NT2/D1 (cell line): Measurements from ENCODE around the gene PMM1.

Source experiments
- SUZ12 ChIP-seq: IDR thresholded peaks from 2 replicates; pipeline ENCODE4 v1.6.1; 2011; ENCODE audit not compliant: insufficient read length, insufficient read depth; ENCODE audit errors: extremely low read depth
- YY1 ChIP-seq: IDR thresholded peaks from 2 replicates; pipeline ENCODE4 v1.6.1; 2011; ENCODE audit not compliant: insufficient read length, insufficient read depth
- ZNF274 ChIP-seq: IDR thresholded peaks from 2 replicates; pipeline ENCODE4 v1.6.1; 2011; ENCODE audit warnings: mild to moderate bottlenecking, low read depth, low read length

- TF ChIP-seq YY1: no peak
- TF ChIP-seq ZNF274: no peak
- TF ChIP-seq SUZ12: no peak
Observed at GRCh38 chr22:41585898-41586297, 3.7 kb downstream of the PMM1 start.
